Activated CD8-positive, alpha-beta memory T cell treated with anti-CD3 and anti-CD28 coated beads, Interleukin-2, amount 50 U/mL, for 1 hour (primary cell): Measurements from ENCODE around the gene FLNB.

Experiments
- DNase-seq: peaks from one replicate; pipeline ENCODE4 v3.0.0-alpha.2; 2020; ENCODE audit errors: extremely low read depth

FLNB gene

GRCh38 chr3:58205981-58206380, 197.8 kb downstream of the FLNB start:
- DNase-seq, result no peak

- no peak for DNase-seq
Measured at GRCh38 chr3:58206406-58207011, 198.3 kb downstream of the FLNB start.

- DNase-seq, result no peak
Measured at GRCh38 chr3:58207954-58208353, 199.7 kb downstream of the FLNB start.

- no peak for DNase-seq
Measured at GRCh38 chr3:58209933-58210332, 201.7 kb downstream of the FLNB start.

DNA sequence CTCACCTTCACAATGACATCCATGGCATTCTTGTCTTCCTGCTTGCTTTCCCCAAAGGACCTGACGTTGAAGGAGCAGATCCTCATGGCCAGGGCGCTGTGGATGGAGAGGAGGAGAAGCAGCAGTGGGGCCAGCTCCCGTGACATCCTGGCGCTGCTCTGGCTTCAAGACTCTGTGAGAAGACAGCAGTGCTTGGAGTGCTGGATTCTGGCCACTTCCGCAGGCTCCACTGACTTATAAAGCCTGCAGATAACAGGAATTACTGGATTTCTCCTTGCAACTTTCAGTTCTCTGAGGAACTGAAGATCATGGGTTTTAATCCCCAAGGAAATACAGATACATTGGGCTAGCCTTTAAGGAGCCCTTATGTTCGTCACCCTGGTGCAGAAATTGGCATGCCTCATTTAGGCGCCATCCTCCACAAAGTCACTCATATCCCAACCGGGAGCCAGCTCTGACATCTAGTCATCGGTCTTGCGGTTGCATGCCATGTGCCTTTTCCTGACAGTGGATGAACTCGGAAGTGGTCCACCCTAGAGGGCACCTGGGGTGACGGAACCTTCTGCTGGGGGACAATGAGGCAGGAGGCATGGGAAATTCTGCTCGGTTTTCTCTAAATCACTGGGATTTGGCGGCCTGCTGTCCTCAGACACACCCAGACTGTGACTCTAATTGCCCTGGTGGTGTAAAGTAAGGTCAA, 202.7 kb downstream of the FLNB start, which contains the start of gene DNASE1L3:
TSS of gene DNASE1L3 (minus strand) at position 212 of the 700 bp plus-strand sequence. CDS start at position 146, 66 bp downstream.
- no peak for DNase-seq

GRCh38 chr3:58214484-58215316, 206.5 kb downstream of the FLNB start:
- no peak for DNase-seq

DNA sequence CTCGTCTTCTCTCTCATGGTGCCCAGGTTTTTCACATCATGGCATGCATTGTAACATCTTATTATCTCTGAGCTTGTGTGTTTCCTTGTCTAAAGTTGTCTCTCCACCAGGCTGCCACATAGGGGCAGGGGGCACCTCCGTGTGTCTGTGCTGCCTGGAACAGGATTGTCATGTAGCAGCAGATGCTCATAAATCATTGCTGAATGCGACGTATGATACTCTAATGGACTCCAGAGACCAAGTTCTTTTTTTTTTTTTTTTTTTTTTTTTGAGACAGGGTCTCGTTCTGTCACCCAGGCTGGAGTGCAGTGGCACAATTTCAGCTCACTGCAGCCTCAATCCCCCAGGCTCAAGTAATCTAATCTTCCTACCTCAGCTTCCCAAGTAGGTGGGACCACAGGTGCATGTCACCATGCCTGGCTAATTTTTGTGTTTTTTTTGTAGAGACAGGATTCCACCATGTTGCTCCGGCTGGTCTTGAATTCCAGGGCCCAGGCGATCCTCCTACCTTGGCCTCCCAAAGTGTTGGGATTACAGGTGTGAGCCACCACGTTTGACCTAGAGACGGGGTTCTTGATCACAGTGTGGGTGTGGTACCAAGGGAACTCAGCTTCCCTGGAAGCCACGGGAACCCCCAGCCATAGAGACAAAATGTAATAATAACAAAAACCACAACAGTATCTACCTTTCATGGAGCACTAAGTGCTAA, 207.2 kb downstream of the FLNB start:
- no peak for DNase-seq

GRCh38 chr3:58216496-58217195, 208.4 kb downstream of the FLNB start:
- no peak for DNase-seq

DNA sequence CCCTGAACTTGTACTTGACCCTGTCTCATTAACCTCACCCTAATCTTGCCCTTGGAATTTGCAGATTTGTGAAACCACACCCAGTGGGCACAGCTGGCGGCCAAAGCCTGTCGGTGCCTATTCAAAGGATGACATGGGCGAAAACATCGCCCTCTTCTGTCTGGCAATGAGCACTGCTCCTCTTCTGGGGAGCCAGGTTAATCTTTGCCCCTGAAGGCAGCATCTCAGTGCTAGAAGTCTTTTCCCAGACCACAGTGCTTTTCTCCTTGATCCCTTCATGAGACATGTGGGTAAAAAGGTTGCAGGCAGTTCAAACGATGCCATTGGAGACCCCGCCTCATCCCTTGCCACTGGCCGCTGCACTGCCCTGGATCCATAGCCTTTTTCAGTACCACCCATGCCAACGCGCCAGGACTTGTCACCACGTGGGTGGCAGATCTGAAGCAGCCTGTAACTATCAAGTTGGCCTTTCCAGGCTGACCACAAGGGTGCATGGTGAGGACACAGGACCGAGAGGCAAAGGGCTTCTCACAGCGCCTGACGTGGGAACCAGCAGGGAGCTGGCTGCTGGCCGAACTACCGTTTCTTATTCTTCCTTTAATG, 209.1 kb downstream of the FLNB start:
- DNase-seq, result peak; percentile 29

DNA sequence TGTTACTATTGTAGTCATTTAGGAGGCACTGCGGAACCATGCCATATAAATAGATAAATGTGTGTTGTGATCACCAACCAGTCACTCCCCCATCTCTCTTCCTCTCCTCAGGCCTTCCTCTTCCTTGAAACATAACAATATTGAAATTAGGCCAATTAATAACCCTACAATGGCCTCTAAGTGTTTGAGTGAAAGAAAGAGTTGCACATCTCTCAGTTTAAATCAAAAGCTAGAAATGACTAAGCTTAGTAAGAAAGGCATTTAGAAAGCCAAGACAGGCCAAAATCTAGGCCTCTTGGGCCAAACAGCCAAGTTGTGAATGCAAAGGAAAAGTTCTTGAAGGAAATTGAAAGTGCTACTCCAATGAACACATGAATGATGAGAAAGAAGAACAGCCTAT, 210.7 kb downstream of the FLNB start:
- DNase-seq, result no peak
